Left ventricle myocardium inferior (tissue), 1 donor: ENCODE measurements around the gene FAM32A. TPM values are rescaled to one million over a fixed set of nuclear protein-coding genes. Genes with fewer than 3 reads are reported as not detected.

Source experiments
- DNase-seq: peaks from one replicate; pipeline ENCODE4 v3.0.0-alpha.2; 2020
- H3K27ac ChIP-seq: fragments of 200-600 bp; replicated peaks from 2 replicates; pipeline ENCODE4 v1.8.0; 2021
- H3K27me3 ChIP-seq: fragments of 200-600 bp; 2 replicates; pipeline ENCODE4 v1.8.0; 2021; ENCODE audit warnings: low read depth
- H3K36me3 ChIP-seq: fragments of 200-600 bp; 2 replicates; pipeline ENCODE4 v1.8.0; 2021
- H3K4me1 ChIP-seq: fragments of 200-600 bp; 2 replicates; pipeline ENCODE4 v1.8.0; 2021
- H3K4me3 ChIP-seq: fragments of 200-600 bp; 2 replicates; pipeline ENCODE4 v1.8.0; 2021; ENCODE audit warnings: mild to moderate bottlenecking, moderate library complexity
- H3K9me3 ChIP-seq: fragments of 200-600 bp; replicated peaks from 2 replicates; pipeline ENCODE4 v1.8.0; 2021
- intact Hi-C: fragments of 100-400 bp; cut with micrococcal nuclease; formaldehyde crosslinking; loops from one replicate; pipeline ENCODE4 v1.11.0; 2022
- total RNA-seq: library from RNA; stranded (reverse); fragmentation: NEBNext Ultra II Directional; extraction: Animal tissue kit (Norgen Biotek cat#: 25700); gene quantifications from one replicate; pipeline ENCODE4 v1.2.1, GENCODE V29; 2021
- TF ChIP-seq, protein P1 (sequence below): fragments of 200-600 bp; IDR thresholded peaks from 2 replicates; pipeline ENCODE4 v1.8.0; 2021; ENCODE audit warnings: antibody characterized with exemption, mild to moderate bottlenecking, borderline replicate concordance
- donor health status: DM: no; HTN: yes; CAD: no; lungs with severe emphysema.

The FAM32A gene
- total RNA-seq, 1 donor from 2014 or later = 34.3 TPM

DNA sequence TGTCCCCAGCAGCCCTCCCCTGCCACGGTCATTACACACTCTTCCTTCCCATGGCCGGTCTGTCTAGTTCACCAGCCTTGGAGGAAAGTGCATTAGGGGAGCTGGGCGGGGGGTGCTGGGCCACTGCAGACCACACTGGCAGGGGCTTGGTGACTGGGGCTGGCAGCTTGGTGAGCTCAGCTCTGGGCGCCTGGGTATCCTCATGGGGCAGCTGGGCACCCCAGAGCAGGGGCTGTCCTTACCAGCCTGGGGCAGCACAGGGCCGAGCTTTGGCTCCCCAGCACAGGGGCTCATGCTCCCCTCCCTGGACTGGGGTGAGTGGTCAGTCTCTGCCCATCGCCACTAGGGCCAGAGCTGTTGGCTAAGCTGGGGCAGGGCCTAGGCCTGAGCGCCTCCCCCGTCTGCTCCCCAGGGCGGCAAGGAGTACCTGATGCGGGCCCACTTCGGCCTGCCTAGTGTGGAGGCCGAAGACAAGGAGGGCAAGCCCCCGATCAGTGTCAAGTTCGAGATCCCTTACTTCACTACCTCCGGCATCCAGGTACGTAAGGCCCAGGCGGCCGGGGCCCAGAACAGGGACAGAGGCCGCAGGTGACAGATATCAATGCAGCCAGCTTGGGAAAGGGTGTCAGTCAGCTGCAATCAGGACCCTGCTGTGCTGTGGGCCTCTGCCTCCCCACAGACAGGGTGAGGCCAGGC is 48.0 kb downstream of the FAM32A start:
- no peaks in the 10 kb centered on the region for H3K27me3 ChIP-seq
- H3K36me3 ChIP-seq = peaks cover 83% of the 10 kb centered on the region
- TF ChIP-seq, protein P1, sequence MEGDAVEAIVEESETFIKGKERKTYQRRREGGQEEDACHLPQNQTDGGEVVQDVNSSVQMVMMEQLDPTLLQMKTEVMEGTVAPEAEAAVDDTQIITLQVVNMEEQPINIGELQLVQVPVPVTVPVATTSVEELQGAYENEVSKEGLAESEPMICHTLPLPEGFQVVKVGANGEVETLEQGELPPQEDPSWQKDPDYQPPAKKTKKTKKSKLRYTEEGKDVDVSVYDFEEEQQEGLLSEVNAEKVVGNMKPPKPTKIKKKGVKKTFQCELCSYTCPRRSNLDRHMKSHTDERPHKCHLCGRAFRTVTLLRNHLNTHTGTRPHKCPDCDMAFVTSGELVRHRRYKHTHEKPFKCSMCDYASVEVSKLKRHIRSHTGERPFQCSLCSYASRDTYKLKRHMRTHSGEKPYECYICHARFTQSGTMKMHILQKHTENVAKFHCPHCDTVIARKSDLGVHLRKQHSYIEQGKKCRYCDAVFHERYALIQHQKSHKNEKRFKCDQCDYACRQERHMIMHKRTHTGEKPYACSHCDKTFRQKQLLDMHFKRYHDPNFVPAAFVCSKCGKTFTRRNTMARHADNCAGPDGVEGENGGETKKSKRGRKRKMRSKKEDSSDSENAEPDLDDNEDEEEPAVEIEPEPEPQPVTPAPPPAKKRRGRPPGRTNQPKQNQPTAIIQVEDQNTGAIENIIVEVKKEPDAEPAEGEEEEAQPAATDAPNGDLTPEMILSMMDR = no peak
- no peak overlapping the region for H3K27ac ChIP-seq
- intact Hi-C loops = no loop called here
- DNase-seq = no peak
- H3K4me1 ChIP-seq = no peaks in the 10 kb centered on the region
- no peak overlapping the region for H3K4me3 ChIP-seq
- no peaks in the 10 kb centered on the region for H3K9me3 ChIP-seq

DNA sequence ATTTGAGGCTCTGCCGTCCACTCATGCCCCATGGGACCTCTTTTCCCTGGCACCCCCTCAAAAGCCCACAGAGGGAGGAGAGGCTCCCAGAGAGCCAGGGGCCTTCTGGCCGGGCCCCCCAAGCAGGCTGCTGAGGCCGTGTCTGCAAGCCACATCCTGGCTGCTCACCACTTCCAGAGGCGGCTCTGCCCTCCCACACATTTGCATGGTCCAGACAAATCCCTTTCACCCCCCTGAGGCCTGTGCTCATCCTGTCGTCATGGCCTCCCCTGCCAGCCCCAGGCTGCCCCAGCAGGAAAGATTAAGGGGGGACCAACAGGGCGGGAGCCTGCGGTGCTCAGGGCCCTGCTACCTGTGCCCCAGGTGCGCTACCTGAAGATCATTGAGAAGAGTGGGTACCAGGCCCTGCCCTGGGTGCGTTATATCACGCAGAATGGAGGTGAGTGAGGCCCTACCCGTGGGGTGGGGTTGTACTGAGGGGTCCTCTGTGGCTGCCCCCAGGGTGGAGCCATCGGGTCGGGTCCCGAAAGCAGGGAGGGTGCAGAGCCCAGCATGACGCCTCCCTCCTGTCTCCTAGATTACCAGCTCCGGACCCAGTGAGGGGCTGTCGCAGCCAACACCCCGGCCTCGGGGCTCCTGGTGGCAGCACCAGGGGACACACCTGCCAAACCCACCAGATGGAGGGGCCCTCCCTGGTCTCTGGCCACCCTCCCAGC is 48.8 kb downstream of the FAM32A start:
- H3K36me3 ChIP-seq = peaks cover 76% of the 10 kb centered on the region
- H3K27me3 ChIP-seq = no peaks in the 10 kb centered on the region
- intact Hi-C loops = no loop called here
- TF ChIP-seq, protein P1 = no peak
- no peak overlapping the region for H3K27ac ChIP-seq
- no peak overlapping the region for H3K4me3 ChIP-seq
- no peaks in the 10 kb centered on the region for H3K9me3 ChIP-seq
- H3K4me1 ChIP-seq = no peaks in the 10 kb centered on the region
- no peak for DNase-seq

DNA sequence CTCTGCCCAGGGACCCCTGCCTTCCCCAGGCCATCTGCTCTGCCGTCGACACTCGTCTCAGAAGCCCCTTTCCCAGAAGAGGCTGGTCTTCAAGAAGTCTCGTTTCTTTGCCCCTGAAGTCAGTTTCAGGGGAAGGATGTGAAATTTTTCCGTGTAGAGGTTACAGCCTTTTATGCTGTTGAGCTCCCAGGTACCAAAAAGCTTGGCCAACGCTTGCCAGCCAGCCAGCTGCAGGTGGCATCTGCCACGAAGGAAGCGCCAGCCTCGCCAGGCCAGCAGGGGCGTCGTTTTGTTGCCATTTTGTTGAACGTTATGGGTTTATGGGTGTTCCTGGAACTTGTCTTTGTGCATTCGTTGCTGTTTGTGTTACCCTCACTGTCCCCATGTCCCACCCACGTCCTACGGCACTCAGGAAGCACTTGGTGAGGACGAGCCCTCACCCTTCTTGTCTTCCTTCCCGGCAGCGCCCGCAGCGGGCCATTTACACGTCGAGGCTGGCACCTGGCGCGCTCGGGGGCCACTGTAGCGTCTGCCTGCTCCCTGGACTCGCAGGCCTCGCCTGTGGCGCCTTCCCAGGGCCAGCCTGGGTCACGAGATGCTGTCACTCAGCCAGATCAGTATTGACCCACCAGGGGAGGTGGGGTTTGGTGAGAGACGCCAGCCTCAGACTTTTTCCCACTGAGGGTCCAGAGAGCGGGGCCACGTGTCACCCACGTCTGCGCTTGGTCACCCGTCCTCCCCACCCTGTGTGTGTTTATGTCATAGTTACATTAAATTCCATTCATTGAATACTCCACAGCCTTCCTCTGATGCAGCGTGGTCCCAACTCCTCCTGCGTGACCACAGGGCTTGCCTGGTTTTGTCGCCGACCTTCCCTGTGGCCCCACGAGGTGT is 49.6 kb downstream of the FAM32A start:
- Histone ChIP-seq H3K4me1 (no peaks in the 10 kb centered on the region), H3K9me3 (no peaks in the 10 kb centered on the region), H3K4me3 (no peak overlapping the region), H3K27ac (no peak overlapping the region), H3K27me3 (no peaks in the 10 kb centered on the region), H3K36me3 (peaks cover 68% of the 10 kb centered on the region)
- TF ChIP-seq, protein P1 = no peak
- no peak for DNase-seq
- intact Hi-C loops = no loop called here

DNA sequence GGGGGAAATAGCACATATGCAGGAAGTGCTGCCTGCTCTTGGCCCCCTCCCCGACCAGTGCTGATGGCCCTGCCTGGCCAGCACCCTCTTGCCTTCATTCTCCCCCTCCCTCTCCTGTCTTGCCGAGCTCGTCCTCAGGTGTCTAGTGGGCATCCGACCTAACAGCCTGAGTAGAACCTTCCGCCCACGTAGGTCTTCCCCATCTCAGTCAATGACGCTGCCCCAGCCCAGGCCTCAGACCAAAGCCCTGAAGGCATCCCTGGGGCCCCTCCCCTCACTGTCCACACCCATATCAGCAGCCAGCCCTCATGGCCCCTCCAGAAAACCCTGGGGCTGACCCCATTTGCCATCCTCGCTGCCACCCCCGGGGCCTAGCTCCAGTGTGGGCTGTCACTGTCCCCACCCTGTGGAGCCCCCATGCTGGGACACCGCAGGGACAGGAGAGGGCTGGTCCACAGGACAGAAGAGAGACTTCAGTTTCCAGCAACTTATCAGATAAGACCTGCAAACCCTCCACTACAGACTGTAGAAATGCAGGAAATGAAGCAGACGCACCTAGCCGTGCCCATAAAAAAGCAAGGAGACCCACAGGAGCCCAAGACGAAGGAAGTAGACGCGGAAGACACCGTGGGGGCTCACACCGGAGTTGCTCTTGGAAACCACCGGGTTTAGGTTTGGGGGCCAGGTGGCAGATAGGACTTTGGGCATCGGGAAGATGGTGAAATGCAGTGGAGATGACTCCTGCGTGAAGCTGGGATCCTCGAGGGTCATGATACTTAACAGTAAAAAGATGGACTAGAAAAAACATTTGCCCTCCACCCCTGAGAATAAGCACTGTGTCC is 50.8 kb downstream of the FAM32A start:
- H3K4me3 ChIP-seq = no peak overlapping the region

More for the DNA sequence above, 50.8 kb downstream of the FAM32A start:
- H3K27me3 ChIP-seq = no peaks in the 10 kb centered on the region
- no peaks in the 10 kb centered on the region for H3K9me3 ChIP-seq
- TF ChIP-seq, protein P1 = no peak
- H3K27ac ChIP-seq = no peak overlapping the region
- peaks cover 55% of the 10 kb centered on the region for H3K36me3 ChIP-seq
- H3K4me1 ChIP-seq = no peaks in the 10 kb centered on the region
- intact Hi-C loops = no loop called here
- no peak for DNase-seq

Other genes starting within 250 kb of the FAM32A start
- not detected for gene OR10H4, start 236.4 kb upstream of the FAM32A start, total RNA-seq
- 69.6 TPM for gene TPM4, start 108.9 kb upstream of the FAM32A start, total RNA-seq
- gene RAB8A, start 73.5 kb upstream of the FAM32A start, total RNA-seq = 17.7 TPM
- gene HSH2D, start 41.7 kb upstream of the FAM32A start, total RNA-seq = 0.16 TPM
- not detected for gene CIB3, start 11.9 kb upstream of the FAM32A start, total RNA-seq
- 38.5 TPM for gene AP1M1, start 12.5 kb downstream of the FAM32A start, total RNA-seq
- 65.2 TPM for gene KLF2, start 139.4 kb downstream of the FAM32A start, total RNA-seq